ENCODE data around the gene FBXO42.
A peak's percentile ranks its signal among the peaks of the same experiment; 100 is the strongest.
"Not testable (repeated sequence)": the region's sequence is repeated elsewhere in the genome, so short reads cannot be mapped to it uniquely, and the experiment has no call there.

Gene FBXO42

GRCh38 chr1:16215240-16215639 is 137.0 kb downstream of the FBXO42 start:
- DNase-seq; intact Hi-C loops (cut with DNase I): not testable (repeated sequence)

GRCh38 chr1:16213544-16213943 is 138.7 kb downstream of the FBXO42 start:
- DNase-seq; intact Hi-C loops (cut with DNase I): not testable (repeated sequence)

GRCh38 chr1:16213013-16213412 is 139.3 kb downstream of the FBXO42 start:
- no peak for DNase-seq
- intact Hi-C loops (cut with DNase I), result no loop called here

- DNase-seq, result no peak
- intact Hi-C loops (cut with DNase I), result no loop called here
Measured at GRCh38 chr1:16212251-16212961, 139.9 kb downstream of the FBXO42 start, which contains the start of gene ARHGEF19. Gene ARHGEF19, minus strand, starts transcription at chr1:16212652. Its CDS starts 3,598 bp downstream, at chr1:16209054.

DNA sequence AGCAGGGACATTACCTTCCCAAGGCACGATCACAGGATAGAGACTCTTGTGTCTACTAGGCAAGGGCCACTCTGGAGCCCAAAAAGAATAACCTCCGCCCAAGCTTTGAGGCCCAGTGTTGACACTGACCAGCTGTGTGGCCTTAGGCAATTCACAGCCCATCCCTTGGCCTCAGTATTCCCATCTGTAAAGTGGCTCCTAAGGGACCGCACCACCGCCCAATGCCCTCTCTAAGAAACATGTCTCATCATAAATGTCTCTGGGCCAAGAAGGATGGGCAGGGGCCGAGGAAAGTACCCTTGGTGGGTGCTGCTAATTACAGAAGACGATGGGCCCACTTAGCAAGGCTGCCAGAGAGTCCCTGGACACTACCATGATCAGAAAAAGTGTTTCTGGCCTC is 140.5 kb downstream of the FBXO42 start:
- intact Hi-C loops (cut with DNase I), result no loop called here
- no peak for DNase-seq

DNA sequence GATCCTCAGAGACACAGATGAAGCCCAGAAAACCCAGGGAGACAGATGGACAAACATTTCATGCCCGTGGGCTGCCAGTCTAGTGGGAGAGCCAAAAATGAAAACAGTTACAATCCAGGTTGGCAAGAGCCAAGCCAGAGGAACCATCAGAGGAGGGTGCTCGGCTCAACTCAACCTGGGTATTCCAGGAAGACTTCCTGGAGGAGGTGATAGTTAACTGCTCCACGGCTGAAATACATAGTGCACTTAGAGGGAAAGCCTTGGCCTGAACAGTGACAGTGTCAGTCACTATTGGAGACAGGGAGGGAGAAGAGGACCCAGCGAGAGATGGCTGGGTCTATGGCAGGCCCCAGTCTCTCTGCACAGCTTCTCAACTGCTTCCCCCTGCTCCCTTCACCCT is 141.7 kb downstream of the FBXO42 start:
- intact Hi-C loops (cut with DNase I), result no loop called here
- no peak for DNase-seq

DNA sequence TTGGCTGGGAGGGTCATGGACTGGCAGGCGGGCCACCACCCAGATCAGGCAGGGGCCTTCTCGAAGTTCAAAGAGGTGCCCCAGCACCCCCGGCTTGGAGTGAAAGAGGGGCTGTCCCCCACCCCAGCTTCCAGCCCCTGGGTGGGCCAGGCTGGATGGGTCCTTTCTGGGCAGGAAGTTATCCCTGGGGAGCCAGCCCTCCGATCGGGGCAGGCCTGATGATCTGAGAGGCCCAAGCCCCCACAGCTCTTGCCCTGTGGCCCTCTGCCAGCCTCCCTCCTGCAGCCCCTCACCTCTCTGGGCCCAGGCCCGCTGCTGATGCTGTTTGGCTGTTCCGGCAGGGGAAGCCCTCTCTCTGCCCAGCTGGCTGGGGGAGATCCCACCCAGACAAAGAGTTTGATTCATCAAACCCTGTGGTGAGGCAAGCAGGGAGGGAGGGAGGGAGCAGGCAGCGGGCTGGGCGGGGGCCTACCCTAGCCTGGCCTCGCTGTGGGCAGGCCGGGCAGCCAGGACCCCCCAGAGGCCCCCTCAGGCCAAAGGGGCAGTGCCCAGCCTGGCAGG is 142.4 kb downstream of the FBXO42 start:
- peak in 38 of 42 donors; percentile 24 to 81 (median 56) for DNase-seq
- intact Hi-C loops (cut with DNase I), result no loop called here

- intact Hi-C loops (cut with DNase I), result no loop called here
- DNase-seq, result no peak
Measured at GRCh38 chr1:16209132-16209846, 143.0 kb downstream of the FBXO42 start.

GRCh38 chr1:16208270-16208987 is 143.9 kb downstream of the FBXO42 start:
- intact Hi-C loops (cut with DNase I), result no loop called here
- no peak for DNase-seq

DNA sequence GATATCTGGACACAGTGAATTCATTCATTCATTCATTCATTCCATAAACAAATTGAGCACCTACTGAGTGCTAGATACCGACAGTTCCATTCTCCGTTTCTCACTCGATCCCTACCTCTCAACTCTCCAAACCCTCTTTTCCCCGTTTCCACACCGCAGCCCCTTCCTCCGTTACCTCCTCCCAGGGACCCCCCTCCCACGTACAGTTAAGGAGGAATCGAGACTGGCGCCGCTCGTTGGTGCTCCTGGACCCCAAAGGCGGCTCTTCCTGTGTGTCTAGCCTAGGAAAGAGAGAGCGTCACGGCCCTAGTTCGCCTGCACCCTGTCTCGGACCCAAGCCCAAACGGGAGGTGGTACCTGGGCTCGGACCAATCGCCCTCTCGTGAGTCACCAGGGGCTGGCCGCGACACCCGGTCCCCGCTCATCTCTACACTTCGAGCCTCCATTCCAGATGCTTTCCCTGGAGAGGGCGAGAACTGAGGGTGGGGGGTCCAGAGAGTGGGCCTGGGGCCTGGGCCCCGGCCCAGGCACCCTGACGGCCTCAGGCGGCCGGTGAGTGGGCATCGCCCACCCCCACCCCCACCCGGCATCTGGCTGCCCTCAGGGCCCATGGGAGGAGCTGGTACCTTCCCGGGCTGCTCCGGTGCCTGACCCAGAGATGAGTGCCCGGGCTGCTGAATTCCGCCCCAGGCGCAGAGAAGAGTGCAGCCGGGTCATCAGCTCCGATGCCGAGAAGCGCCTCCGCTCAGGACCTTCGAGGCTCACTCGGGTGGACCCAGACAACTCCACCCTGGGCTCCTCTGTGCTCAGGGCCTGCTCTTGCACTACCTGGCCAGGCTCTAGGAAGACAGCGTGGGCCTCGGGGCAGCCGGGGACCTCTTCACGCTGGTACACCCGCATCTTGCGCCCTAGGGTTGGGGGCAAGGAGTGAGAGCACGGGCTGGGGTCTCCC is 144.7 kb downstream of the FBXO42 start:
- no peak for DNase-seq
- intact Hi-C loops (cut with DNase I), result no loop called here

GRCh38 chr1:16206547-16207317 is 145.5 kb downstream of the FBXO42 start:
- peak; percentile 78 to 96 (median 91) for DNase-seq
- intact Hi-C loops (cut with DNase I), result no loop called here

DNA sequence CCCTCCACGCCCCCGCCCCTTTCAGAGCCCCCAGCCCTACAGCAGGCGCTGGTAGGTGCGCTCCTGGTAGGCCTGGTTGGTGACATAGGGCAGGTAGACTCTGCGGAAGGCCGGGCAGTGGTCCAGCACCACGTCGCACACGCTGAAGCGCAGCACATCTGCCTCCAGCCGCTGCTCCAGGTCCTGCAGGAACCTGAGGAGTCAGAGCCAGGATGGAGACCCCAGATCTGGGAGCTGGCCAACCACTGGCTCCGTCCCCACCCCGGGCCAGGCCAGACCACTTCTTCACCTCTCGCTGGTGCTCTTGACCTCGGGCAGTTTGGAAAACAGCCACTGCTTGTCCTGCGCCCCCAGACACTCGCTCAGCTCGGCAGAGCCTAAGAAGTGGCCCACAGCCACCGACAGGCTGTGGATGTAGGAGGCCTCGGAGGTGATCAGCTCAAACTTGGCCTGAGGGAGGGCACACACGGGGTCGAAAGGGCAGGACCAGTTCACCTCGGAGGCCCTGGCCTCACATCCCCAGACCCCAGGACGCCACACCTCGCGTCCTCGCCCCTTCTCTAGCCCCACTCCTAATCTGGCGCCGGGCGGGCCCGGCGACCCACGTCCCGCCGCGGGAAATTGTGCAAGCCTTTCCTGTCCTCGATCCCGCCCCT is 146.3 kb downstream of the FBXO42 start:
- intact Hi-C loops (cut with DNase I), result no loop called here

GRCh38 chr1:16205334-16205671 is 147.0 kb downstream of the FBXO42 start:
- DNase-seq, result no peak
- intact Hi-C loops (cut with DNase I), result no loop called here

More for the DNA sequence above, 146.3 kb downstream of the FBXO42 start:
- no peak for DNase-seq

- intact Hi-C loops (cut with DNase I), result no loop called here
- peak in 3 of 42 donors; percentile 23 to 64 (median 42) for DNase-seq
Measured at GRCh38 chr1:16204634-16205333, 147.5 kb downstream of the FBXO42 start.

DNA sequence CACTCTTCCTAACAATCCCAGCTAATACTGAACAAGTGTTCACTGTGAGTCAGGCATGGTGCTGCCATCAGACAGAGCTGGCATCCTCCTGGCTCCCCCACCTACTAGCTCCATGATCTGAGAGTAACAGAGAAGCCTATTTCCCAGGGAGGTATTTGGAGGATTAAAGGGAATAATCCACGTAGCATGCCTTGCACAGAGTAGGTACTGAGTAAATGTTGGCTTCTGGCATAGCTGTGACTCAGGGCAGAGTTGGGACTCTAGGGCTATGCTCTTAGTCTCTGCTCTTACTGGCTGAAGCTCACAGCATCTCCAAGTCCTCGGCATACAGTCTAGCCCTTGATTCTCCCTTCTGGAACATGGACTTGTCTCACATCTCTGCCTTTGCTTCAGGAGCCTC is 148.1 kb downstream of the FBXO42 start:
- no peak for DNase-seq
- intact Hi-C loops (cut with DNase I), result no loop called here

DNA sequence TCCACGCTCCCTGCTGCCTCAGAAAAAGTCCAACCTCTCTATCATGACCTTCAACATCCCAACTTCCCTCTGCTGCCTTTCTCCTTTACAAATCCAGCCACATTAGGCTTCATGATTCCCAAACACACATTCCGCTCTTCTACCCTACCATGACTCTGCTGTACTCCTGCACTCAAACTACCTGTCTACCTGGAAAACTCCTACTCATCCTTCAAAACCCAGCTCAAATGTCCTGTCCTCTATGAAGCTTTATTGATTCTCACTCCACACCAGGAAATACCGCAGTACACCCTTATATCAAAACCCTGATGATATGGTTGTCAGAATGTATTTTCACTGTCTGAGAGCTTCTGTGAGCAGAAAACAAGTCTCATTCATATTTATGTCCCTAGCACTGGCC is 148.7 kb downstream of the FBXO42 start:
- no peak for DNase-seq
- intact Hi-C loops (cut with DNase I), result no loop called here

Measured in head of caudate nucleus (tissue), 42 donors.